Spleen (tissue), 11 donors: ENCODE data around the gene TRIM38. TPM values are rescaled to one million over a fixed set of nuclear protein-coding genes. Genes with fewer than 3 reads are reported as not detected.

Source experiments
- DNase-seq: peaks from one replicate; pipeline ENCODE4 v3.0.0-alpha.2; 2020
- H3K27ac ChIP-seq, 8 donors: fragments of 200-600 bp; sonication (generic) in 7 of 8; 1 replicate in 4 of 8; 2 replicates in 4 of 8; pipeline versions ENCODE4 v1.5.0 to v1.8.0; 2016 to 2021; ENCODE audit warnings: inconsistent platforms in 4 of 8, mild to moderate bottlenecking in 4 of 8, moderate library complexity in 1 of 8
- H3K27me3 ChIP-seq, 7 donors: fragments of 200-600 bp; sonication (generic) in 6 of 7; replicated peaks in 1 of 7; 1 replicate in 4 of 7; 2 replicates in 3 of 7; pipeline versions ENCODE4 v1.5.0 to v1.8.0; 2016 to 2021; ENCODE audit warnings: inconsistent platforms in 3 of 7, mild to moderate bottlenecking in 1 of 7
- H3K36me3 ChIP-seq, 6 donors: fragments of 200-600 bp; sonication (generic) in 5 of 6; 1 replicate in 4 of 6; 2 replicates in 2 of 6; pipeline versions ENCODE4 v1.5.0 to v1.8.0; 2016 to 2021; ENCODE audit warnings: inconsistent platforms in 2 of 6
- H3K4me1 ChIP-seq, 6 donors: fragments of 200-600 bp; sonication (generic) in 5 of 6; 1 replicate in 3 of 6; 2 replicates in 3 of 6; pipeline versions ENCODE4 v1.5.0 to v1.8.0; 2016 to 2021; ENCODE audit warnings: inconsistent platforms in 3 of 6
- H3K4me3 ChIP-seq, 8 donors: fragments of 200-600 bp; sonication (generic) in 7 of 8; 1 replicate in 4 of 8; 2 replicates in 4 of 8; pipeline versions ENCODE4 v1.5.0 to v1.8.0; 2016 to 2021; ENCODE audit warnings: inconsistent platforms in 4 of 8, mild to moderate bottlenecking in 4 of 8, moderate library complexity in 2 of 8
- H3K9me3 ChIP-seq, 8 donors: fragments of 200-600 bp; sonication (generic) in 7 of 8; 1 replicate in 4 of 8; 2 replicates in 4 of 8; pipeline versions ENCODE4 v1.5.0 to v1.8.0; 2016 to 2021; ENCODE audit warnings: inconsistent platforms in 4 of 8
- CTCF ChIP-seq, 11 experiments: fragments of 200-600 bp in 7 of 11; fragments of 450-650 bp in 4 of 11; sonication (generic) in 4 of 11; IDR thresholded peaks in 8 of 11; conservative IDR thresholded peaks in 3 of 11; 1 replicate in 7 of 11; 2 replicates in 4 of 11; pipeline versions ENCODE4 v1.4.0 to v1.8.0; 2016 to 2021; ENCODE audit warnings: antibody characterized with exemption in 11 of 11, inconsistent platforms in 4 of 11, mild to moderate bottlenecking in 1 of 11
- POLR2A ChIP-seq, 3 donors: fragments of 450-650 bp; IDR thresholded peaks; one replicate each; pipeline ENCODE4 v1.5.1; 2017; ENCODE audit warnings: antibody characterized with exemption in 3 of 3, mild to moderate bottlenecking in 1 of 3
- POLR2AphosphoS5 ChIP-seq, 3 donors: sonication (generic); formaldehyde crosslinking; IDR thresholded peaks; one replicate each; pipeline ENCODE4 v1.5.1; 2017; ENCODE audit warnings: antibody characterized with exemption in 3 of 3
- WGBS, 5 donors: extraction: QIAGEN DNeasy Blood & Tissue Kit in 3 of 5; methylation state at CpG; one replicate each; pipeline versions ENCODE4 v1.1.5 to v1.1.7; 2013 to 2018; 5-methylcytosine and 5-hydroxymethylcytosine counted together
- intact Hi-C: fragments of 100-400 bp; cut with DNase I; formaldehyde crosslinking; loops from one replicate; pipeline ENCODE4 v1.15.0; 2023; ENCODE audit warnings: low total_unique reads
- polyA plus RNA-seq, 3 donors: library from polyadenylated mRNA; stranded (reverse); fragments of 200-250 nt; gene quantifications; one replicate each; pipeline ENCODE4 v1.2.1, GENCODE V29; 2013
- total RNA-seq, 7 donors: library from RNA; depleted of rRNA in 3 of 7; stranded (reverse); fragments of >200 nt in 3 of 7; fragmentation: NEBNext Ultra II Directional in 4 of 7; extraction: Animal tissue kit (Norgen Biotek cat#: 25700) in 4 of 7; gene quantifications; one replicate each; pipeline versions ENCODE4 v1.1.0 to v1.2.1, GENCODE V29; 2016 to 2021
- donor health status: healthy with polysubstance abuse.
- donor health status: DM: no; HTN: no; CAD: no; lungs with moderate emphysema.
- donor health status: DM: no; HTN: no; CAD: no.
- donor health status: Bipolar disorder and iron deficiency.
- donor health status: healthy.
- donor health status: DM: no; HTN: no; CAD: no.
- donor health status: DM: yes; HTN: yes; CAD: no.

TRIM38 gene
- total and polyA plus RNA-seq, 10 donors = 8.0 to 34.4 (median 28.1) TPM

GRCh38 chr6:25980935-25981334, 18.3 kb downstream of the TRIM38 start:
- Histone ChIP-seq H3K36me3 (peaks cover 0 to 100% (median 90%) of the 10 kb centered on the region in 6 donors), H3K4me3 (no peak overlapping the region), H3K4me1 (peaks cover 0 to 21% (median 0%) of the 10 kb centered on the region in 6 donors), H3K27ac (peak overlapping the region in 2 of 8 donors; percentile 34 to 41), H3K9me3 (no peaks in the 10 kb centered on the region), H3K27me3 (no peaks in the 10 kb centered on the region)
- no peak for TF ChIP-seq CTCF (IDR thresholded peaks at IDR 0.05 in 8 of 11, conservative IDR thresholded peaks at IDR 0.05 in 3 of 11)
- intact Hi-C loops = no loop called here
- WGBS, 5 donors = 91 to 100% (median 97%) methylated on average over 2 of the region's 2 CpGs
- no peak for DNase-seq

GRCh38 chr6:25981568-25982263, 19.1 kb downstream of the TRIM38 start:
- Histone ChIP-seq H3K27ac (no peak overlapping the region), H3K4me1 (peaks cover 0 to 13% (median 0%) of the 10 kb centered on the region in 6 donors), H3K27me3 (no peaks in the 10 kb centered on the region), H3K36me3 (peaks cover 0 to 100% (median 87%) of the 10 kb centered on the region in 6 donors), H3K4me3 (no peak overlapping the region), H3K9me3 (no peaks in the 10 kb centered on the region)
- 93 to 96% (median 94%) methylated on average over 5 of the region's 5 CpGs for WGBS, 5 donors
- TF ChIP-seq POLR2A (IDR thresholded peaks at IDR 0.05) (no peak), CTCF (IDR thresholded peaks at IDR 0.05 in 8 of 11, conservative IDR thresholded peaks at IDR 0.05 in 3 of 11) (no peak), POLR2AphosphoS5 (IDR thresholded peaks at IDR 0.05) (no peak)
- intact Hi-C loops = no loop called here
- DNase-seq = no peak

GRCh38 chr6:25984265-25984664, 21.7 kb downstream of the TRIM38 start:
- TF ChIP-seq POLR2AphosphoS5 (IDR thresholded peaks at IDR 0.05) (no peak), CTCF (IDR thresholded peaks at IDR 0.05 in 8 of 11, conservative IDR thresholded peaks at IDR 0.05 in 3 of 11) (no peak), POLR2A (IDR thresholded peaks at IDR 0.05) (no peak)
- Histone ChIP-seq H3K9me3 (no peaks in the 10 kb centered on the region), H3K4me3 (no peak overlapping the region), H3K4me1 (peaks cover 0 to 2% (median 0%) of the 10 kb centered on the region in 6 donors), H3K36me3 (peaks cover 0 to 100% (median 74%) of the 10 kb centered on the region in 6 donors), H3K27me3 (no peaks in the 10 kb centered on the region), H3K27ac (no peak overlapping the region)
- intact Hi-C loops = no loop called here
- no peak for DNase-seq
- WGBS, 5 donors = 87 to 96% (median 92%) methylated on average over 2 of the region's 2 CpGs

- Histone ChIP-seq H3K36me3 (peaks cover 0 to 65% (median 45%) of the 10 kb centered on the region in 6 donors), H3K4me3 (no peak overlapping the region), H3K27ac (peak overlapping the region in 1 of 8 donors; percentile 34), H3K9me3 (no peaks in the 10 kb centered on the region), H3K27me3 (no peaks in the 10 kb centered on the region), H3K4me1 (peaks cover 0 to 17% (median 12%) of the 10 kb centered on the region in 6 donors)
- intact Hi-C loops = no loop called here
- WGBS, 5 donors = 88 to 94% (median 92%) methylated on average over 9 of the region's 9 CpGs
- no peak for DNase-seq
- TF ChIP-seq POLR2A (IDR thresholded peaks at IDR 0.05) (no peak), POLR2AphosphoS5 (IDR thresholded peaks at IDR 0.05) (peak in 1 of 3 donors; percentile 39), CTCF (IDR thresholded peaks at IDR 0.05 in 8 of 11, conservative IDR thresholded peaks at IDR 0.05 in 3 of 11) (no peak)
These were observed 25.2 kb downstream of the TRIM38 start for GRCh38 chr6:25987845-25988244.
